WTC11 (cell line): ENCODE data around the gene FBXL16. TPM values are rescaled to one million over a fixed set of nuclear protein-coding genes. Genes with fewer than 3 reads are reported as not detected.

ENCODE experiments used
- ATAC-seq: fragments of 200-7000 bp; cut with Tn5 transposase; 2 replicates; pipeline ENCODE4 v1.10.0; 2021; ENCODE audit warnings: mild to moderate bottlenecking, moderate library complexity
- CTCF ChIA-PET: fragments of 300-600 bp; sonication (Branson Sonifier 250); formaldehyde crosslinking; loops from one replicate; lab custom pipeline; 2021; ENCODE audit warnings: antibody characterized with exemption; lab: Charles Lee
- POLR2A ChIA-PET: fragments of 350-600 bp; sonication (Branson Sonifier 250); formaldehyde crosslinking; loops from one replicate; lab custom pipeline; 2021; ENCODE audit warnings: antibody characterized with exemption; lab: Charles Lee
- DNase-seq: peaks from one replicate; pipeline ENCODE4 v3.0.0; 2021; ENCODE audit warnings: low spot score
- H3K27ac Mint-ChIP-seq: 2 replicates; pipeline ENCODE4 v1.8.0; 2021; ENCODE audit warnings: mixed read lengths
- H3K27me3 Mint-ChIP-seq: 2 replicates; pipeline ENCODE4 v1.8.0; 2021; ENCODE audit warnings: low read depth, mild to moderate bottlenecking, moderate library complexity, mixed read lengths
- H3K36me3 Mint-ChIP-seq: 2 replicates; pipeline ENCODE4 v1.8.0; 2021; ENCODE audit warnings: mixed read lengths
- H3K4me1 Mint-ChIP-seq: 2 replicates; pipeline ENCODE4 v1.8.0; 2022; ENCODE audit warnings: mixed read lengths
- H3K4me3 Mint-ChIP-seq: 2 replicates; pipeline ENCODE4 v1.8.0; 2021; ENCODE audit warnings: mild to moderate bottlenecking, moderate library complexity, mixed read lengths
- H3K9me3 Mint-ChIP-seq: 2 replicates; pipeline ENCODE4 v1.8.0; 2021; ENCODE audit warnings: mixed read lengths
- HMGA2 ChIP-seq: fragments of 250-450 bp; sonication (Bioruptor Pico); IDR thresholded peaks from 2 replicates; pipeline ENCODE4 v1.4.0; 2021; ENCODE audit warnings: mild to moderate bottlenecking, moderate library complexity
- SMAD3 ChIP-seq: sonication (generic); formaldehyde crosslinking; IDR thresholded peaks from 2 replicates; pipeline ENCODE4 v1.8.0; 2022; ENCODE audit warnings: missing genetic modification reagents, mild to moderate bottlenecking, borderline replicate concordance
- TCF7 ChIP-seq: sonication (generic); formaldehyde crosslinking; IDR thresholded peaks from 2 replicates; pipeline ENCODE4 v1.8.0; 2022; ENCODE audit warnings: mild to moderate bottlenecking, low read depth, missing genetic modification reagents, moderate library complexity
- USF1 ChIP-seq: sonication (generic); formaldehyde crosslinking; IDR thresholded peaks from 2 replicates; pipeline ENCODE4 v1.8.0; 2022; ENCODE audit warnings: mild to moderate bottlenecking, missing genetic modification reagents
- total RNA-seq: library from RNA; stranded (reverse); gene quantifications from 3 replicates; pipeline ENCODE4 v1.2.3, GENCODE V29; 2021
- TF ChIP-seq, protein P1 (sequence below): fragments of 250-450 bp; sonication (Bioruptor Pico); IDR thresholded peaks from 2 replicates; pipeline ENCODE4 v1.9.0; 2021; ENCODE audit warnings: mild to moderate bottlenecking
- TF ChIP-seq, protein P2 (sequence below): sonication (generic); formaldehyde crosslinking; conservative IDR thresholded peaks from 2 replicates; pipeline ENCODE4 v1.8.1; 2023; ENCODE audit warnings: mild to moderate bottlenecking, low read depth, missing genetic modification reagents, moderate library complexity

Gene FBXL16
- total RNA-seq, 1 experiment from 2014 or later = 22.7 TPM

DNA sequence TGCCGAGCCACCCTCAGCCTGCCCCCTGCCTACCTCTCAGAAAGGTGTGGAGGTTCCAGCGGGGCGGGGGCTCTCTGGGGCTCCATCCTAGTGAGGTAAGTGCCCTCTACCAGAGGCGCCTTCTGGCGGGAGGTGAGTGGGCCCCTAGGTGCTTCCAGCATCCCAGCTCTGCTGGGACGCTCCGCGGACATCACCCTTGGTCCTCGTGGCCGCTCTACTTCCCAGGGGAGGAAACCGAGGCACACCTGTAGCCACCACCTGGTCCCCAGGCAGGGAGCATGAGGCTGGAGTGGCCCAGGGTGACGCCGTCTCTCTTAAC is 62.6 kb downstream of the FBXL16 start:
- DNase-seq (no peak), ATAC-seq (no peak)
- Mint-ChIP-seq H3K9me3 (no peaks in the 10 kb centered on the region), H3K4me1 (peaks cover 19% of the 10 kb centered on the region), H3K36me3 (no peaks in the 10 kb centered on the region), H3K27ac (no peak overlapping the region), H3K4me3 (peak overlapping the region; percentile 69), H3K27me3 (no peaks in the 10 kb centered on the region)
- CTCF ChIA-PET = interaction anchor here (0.6 to 1.9 kb wide), 5 partner anchors 18 to 438 kb away, joined by 3 to 8 read pairs (median 4); no protein-coding TSS in a partner anchor
- POLR2A ChIA-PET = no interaction called here
- TF ChIP-seq SMAD3 = no peak
- TF ChIP-seq, protein P1, sequence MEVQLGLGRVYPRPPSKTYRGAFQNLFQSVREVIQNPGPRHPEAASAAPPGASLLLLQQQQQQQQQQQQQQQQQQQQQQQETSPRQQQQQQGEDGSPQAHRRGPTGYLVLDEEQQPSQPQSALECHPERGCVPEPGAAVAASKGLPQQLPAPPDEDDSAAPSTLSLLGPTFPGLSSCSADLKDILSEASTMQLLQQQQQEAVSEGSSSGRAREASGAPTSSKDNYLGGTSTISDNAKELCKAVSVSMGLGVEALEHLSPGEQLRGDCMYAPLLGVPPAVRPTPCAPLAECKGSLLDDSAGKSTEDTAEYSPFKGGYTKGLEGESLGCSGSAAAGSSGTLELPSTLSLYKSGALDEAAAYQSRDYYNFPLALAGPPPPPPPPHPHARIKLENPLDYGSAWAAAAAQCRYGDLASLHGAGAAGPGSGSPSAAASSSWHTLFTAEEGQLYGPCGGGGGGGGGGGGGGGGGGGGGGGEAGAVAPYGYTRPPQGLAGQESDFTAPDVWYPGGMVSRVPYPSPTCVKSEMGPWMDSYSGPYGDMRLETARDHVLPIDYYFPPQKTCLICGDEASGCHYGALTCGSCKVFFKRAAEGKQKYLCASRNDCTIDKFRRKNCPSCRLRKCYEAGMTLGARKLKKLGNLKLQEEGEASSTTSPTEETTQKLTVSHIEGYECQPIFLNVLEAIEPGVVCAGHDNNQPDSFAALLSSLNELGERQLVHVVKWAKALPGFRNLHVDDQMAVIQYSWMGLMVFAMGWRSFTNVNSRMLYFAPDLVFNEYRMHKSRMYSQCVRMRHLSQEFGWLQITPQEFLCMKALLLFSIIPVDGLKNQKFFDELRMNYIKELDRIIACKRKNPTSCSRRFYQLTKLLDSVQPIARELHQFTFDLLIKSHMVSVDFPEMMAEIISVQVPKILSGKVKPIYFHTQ (CRISPR knock-in tag) = no peak
- TF ChIP-seq, protein P2, sequence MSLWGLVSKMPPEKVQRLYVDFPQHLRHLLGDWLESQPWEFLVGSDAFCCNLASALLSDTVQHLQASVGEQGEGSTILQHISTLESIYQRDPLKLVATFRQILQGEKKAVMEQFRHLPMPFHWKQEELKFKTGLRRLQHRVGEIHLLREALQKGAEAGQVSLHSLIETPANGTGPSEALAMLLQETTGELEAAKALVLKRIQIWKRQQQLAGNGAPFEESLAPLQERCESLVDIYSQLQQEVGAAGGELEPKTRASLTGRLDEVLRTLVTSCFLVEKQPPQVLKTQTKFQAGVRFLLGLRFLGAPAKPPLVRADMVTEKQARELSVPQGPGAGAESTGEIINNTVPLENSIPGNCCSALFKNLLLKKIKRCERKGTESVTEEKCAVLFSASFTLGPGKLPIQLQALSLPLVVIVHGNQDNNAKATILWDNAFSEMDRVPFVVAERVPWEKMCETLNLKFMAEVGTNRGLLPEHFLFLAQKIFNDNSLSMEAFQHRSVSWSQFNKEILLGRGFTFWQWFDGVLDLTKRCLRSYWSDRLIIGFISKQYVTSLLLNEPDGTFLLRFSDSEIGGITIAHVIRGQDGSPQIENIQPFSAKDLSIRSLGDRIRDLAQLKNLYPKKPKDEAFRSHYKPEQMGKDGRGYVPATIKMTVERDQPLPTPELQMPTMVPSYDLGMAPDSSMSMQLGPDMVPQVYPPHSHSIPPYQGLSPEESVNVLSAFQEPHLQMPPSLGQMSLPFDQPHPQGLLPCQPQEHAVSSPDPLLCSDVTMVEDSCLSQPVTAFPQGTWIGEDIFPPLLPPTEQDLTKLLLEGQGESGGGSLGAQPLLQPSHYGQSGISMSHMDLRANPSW (CRISPR knock-in tag) = no peak
- no peak; the same call in 1 of the 2 replicates for TF ChIP-seq USF1 (CRISPR knock-in tag)
- no peak for TF ChIP-seq TCF7 (CRISPR knock-in tag)
- TF ChIP-seq HMGA2 = no peak

Other genes with a start within 250 kb of the FBXL16 start
- gene CAPN15, start 178.1 kb downstream of the FBXL16 start, total RNA-seq = 89.3 to 110 TPM (median 93.8 TPM) in 3 replicates
- gene PRR35, start 145.4 kb downstream of the FBXL16 start, total RNA-seq = 0.72 to 1.1 TPM (median 0.94 TPM) in 3 replicates
- gene NHLRC4, start 138.8 kb downstream of the FBXL16 start, total RNA-seq = 0.76 to 0.92 TPM (median 0.87 TPM) in 3 replicates
- gene PIGQ, start 135.8 kb downstream of the FBXL16 start, total RNA-seq = 57.7 to 63.7 TPM (median 60.8 TPM) in 3 replicates
- 22.5 to 28.0 TPM (median 26.2 TPM) in 3 replicates for gene RAB40C, start 115.7 kb downstream of the FBXL16 start, total RNA-seq
- gene WFIKKN1, start 74.8 kb downstream of the FBXL16 start, total RNA-seq = 12.3 to 18.6 TPM (median 17.3 TPM) in 3 replicates
- 115 to 121 TPM (median 115 TPM) in 3 replicates for gene METTL26, start 69.5 kb downstream of the FBXL16 start, total RNA-seq
- gene MCRIP2, start 64.0 kb downstream of the FBXL16 start, total RNA-seq = 63.3 to 76.0 TPM (median 66.7 TPM) in 3 replicates
- 66.2 to 75.8 TPM (median 69.6 TPM) in 3 replicates for gene WDR90, start 56.4 kb downstream of the FBXL16 start, total RNA-seq
- gene RHOT2, start 37.7 kb downstream of the FBXL16 start, total RNA-seq = 245 to 285 TPM (median 250 TPM) in 3 replicates
- 6.7 to 8.2 TPM (median 6.7 TPM) in 3 replicates for gene RHBDL1, start 30.1 kb downstream of the FBXL16 start, total RNA-seq
- 79.0 to 88.2 TPM (median 85.8 TPM) in 3 replicates for gene STUB1, start 25.4 kb downstream of the FBXL16 start, total RNA-seq
- gene JMJD8, start 21.5 kb downstream of the FBXL16 start, total RNA-seq = 59.6 to 63.4 TPM (median 61.2 TPM) in 3 replicates
- 25.5 to 28.2 TPM (median 26.3 TPM) in 3 replicates for gene WDR24, start 15.4 kb downstream of the FBXL16 start, total RNA-seq
- 30.9 to 64.3 TPM (median 61.4 TPM) in 3 replicates for gene METRN, start 9.3 kb upstream of the FBXL16 start, total RNA-seq
- 40.6 to 43.1 TPM (median 43.0 TPM) in 3 replicates for gene ANTKMT, start 15.3 kb upstream of the FBXL16 start, total RNA-seq
- 19.4 to 20.8 TPM (median 20.2 TPM) in 3 replicates for gene CCDC78, start 20.6 kb upstream of the FBXL16 start, total RNA-seq
- 38.4 to 41.7 TPM (median 39.4 TPM) in 3 replicates for gene HAGHL, start 21.3 kb upstream of the FBXL16 start, total RNA-seq
- gene CIAO3, start 35.2 kb upstream of the FBXL16 start, total RNA-seq = 32.8 to 50.9 TPM (median 32.8 TPM) in 3 replicates
- gene MSLN, start 54.9 kb upstream of the FBXL16 start, total RNA-seq = 0.20 to 0.55 TPM (median 0.46 TPM) in 3 replicates
- gene RPUSD1, start 82.6 kb upstream of the FBXL16 start, total RNA-seq = 35.0 to 45.1 TPM (median 36.6 TPM) in 3 replicates
- 177 to 183 TPM (median 181 TPM) in 3 replicates for gene CHTF18, start 82.8 kb upstream of the FBXL16 start, total RNA-seq
- gene GNG13, start 94.9 kb upstream of the FBXL16 start, total RNA-seq = 0.34 TPM in 1 of 3 replicates, not detected in the others